GM04504 (cell line): ENCODE measurements around the gene RAB8B.

Source experiments
- DNase-seq: peaks from one replicate; pipeline ENCODE4 v3.0.0-alpha.2; 2012; ENCODE audit warnings: low read depth

RAB8B gene

DNA sequence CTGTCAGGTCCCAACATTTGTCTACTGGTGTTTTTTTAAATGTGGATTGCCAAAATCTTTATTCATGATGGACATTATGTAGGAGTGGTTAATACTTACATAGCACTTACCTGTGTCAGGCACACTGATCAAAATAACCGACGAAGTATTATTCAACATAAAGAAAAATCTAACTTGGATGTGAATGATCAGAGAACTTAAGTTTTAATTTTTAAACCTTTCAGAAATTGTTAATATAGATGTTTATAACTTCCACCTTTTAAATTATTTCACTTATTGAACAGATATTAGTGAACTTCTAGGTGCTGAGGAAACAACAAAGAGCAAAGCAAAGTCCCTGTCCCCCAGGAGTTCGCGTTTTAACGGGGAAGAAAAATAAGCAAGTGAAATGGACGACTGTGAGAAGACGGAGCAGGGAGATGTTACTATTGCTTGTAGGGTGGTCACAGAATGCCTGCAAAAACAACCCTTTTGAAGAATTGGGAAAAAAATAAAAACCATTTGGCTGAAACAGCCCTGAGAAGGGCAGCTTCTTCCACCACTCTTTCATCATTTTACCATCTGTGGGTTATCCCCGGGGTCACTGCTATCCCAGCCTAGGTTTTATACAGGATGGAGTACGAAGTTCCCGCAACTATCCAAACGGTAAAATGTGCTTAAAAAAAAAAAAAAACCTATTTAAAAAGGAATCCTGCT is 87.1 kb downstream of the RAB8B start:
- DNase-seq = no peak

DNA sequence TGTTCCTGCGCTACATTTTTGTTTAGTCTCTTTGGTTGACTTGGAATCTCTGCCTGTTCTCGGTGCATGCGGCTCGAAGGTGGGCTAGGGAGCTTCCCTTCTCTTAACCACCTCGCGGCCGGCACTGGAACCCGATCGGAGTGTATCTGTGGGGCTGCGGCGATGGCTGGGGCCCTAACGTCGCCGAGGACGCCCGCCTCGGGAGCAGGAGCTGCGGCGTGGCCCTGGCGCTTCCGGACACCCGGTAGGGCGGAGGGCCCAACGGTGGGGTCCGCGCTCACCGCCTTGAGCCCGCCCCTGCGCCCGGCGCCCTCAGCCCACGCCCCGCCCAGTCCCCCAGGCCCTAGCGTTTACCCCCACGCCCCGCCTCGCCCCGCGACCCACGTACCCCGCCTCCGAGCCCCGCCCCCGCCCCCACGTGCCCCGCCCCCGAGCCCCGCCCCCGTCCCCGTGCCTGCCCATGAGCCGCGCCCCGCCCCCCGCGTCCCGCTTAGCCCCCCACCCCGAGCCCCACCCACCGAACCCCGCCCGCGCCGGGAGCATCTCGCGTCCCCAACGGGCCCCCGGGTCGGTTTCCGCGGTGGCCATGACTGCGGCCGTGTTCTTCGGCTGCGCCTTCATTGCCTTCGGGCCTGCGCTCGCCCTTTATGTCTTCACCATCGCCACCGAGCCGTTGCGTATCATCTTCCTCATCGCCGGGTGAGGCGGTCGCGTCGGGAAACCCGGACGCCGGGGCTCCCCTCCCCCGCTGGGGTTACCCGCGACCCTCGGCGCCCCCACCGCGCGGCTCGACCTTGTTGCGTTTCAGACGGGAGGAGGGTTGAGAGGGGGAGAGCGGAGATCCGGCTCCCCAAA is 87.9 kb downstream of the RAB8B start, which contains the start of gene APH1B:
Gene APH1B, plus strand, starts transcription at position 568 of the 855 bp plus-strand sequence. Its CDS starts 19 bp downstream, at position 587.
- DNase-seq = peak; percentile 40

DNA sequence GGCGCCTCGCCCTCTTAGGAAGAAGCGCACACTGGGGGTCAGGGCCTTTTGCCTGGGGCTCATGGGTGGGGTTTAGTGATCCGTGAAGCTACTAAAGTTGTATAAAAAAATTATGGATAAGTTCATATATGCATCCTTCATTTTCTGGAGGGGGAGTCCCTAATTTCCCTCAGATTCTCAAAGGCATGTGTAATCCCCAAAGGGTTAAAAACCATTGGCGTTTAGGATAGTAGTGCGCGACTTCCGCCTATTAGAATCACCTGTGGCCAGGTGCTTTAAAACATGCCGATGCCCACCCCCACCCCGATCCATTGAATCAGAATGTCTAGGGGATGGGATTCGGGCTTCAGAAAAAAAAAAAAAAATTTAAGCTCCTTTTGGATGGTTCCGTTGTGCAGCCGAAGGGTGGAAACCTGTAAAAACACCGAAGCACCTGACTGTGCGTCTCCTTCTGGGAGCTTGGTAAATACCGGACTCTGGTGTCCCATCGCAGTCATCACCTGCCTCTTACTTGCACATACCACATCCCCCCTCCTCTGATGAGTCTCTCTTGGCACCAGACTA is 88.6 kb downstream of the RAB8B start:
- DNase-seq = no peak

GRCh38 chr15:63283126-63283525 is 93.7 kb downstream of the RAB8B start:
- no peak for DNase-seq

GRCh38 chr15:63284335-63284734 is 94.9 kb downstream of the RAB8B start:
- DNase-seq = no peak

GRCh38 chr15:63287109-63287508 is 97.7 kb downstream of the RAB8B start:
- no peak for DNase-seq

- no peak for DNase-seq
Observed at GRCh38 chr15:63288342-63288741, 98.9 kb downstream of the RAB8B start.

- peak; percentile 37 for DNase-seq
Observed at GRCh38 chr15:63288778-63289378, 99.5 kb downstream of the RAB8B start.

DNA sequence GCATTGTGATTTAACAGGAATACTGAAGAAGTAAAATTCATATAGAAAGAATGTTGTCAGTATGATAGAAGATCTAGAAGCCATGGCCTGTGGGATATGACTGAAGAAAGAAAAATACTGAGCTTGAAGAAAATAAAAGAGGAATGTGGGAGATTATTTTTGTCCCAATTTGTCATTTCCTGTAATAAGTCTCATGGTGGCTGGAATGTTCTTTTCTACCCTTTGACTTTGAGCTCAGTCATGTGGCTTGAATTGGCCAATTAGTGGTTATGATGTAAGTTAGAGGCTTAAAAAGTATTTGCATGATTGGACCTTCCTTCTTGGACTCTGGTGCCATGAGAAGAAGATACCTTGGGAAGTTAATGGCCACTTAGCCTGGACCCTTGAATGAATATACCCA is 102.1 kb downstream of the RAB8B start:
- DNase-seq = peak; percentile 53

DNA sequence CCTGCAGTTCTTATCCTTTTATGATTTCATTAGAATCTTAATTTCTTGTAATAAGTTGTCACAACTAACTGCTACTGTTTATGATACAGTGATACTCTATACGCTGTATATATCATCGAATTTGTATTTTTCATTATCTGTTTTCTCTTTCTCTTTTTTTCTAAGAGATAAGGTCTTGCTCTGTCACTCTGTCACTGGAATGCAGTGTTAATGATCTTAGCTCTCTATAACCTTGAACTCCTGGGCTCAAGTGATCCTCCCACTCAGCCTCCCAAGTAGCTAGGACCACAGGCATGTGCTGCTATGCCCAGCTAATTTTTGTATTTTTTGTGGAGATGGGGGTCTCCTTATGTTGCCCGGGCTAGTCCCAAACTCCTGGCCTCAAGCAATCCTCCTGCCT is 102.8 kb downstream of the RAB8B start:
- no peak for DNase-seq

DNA sequence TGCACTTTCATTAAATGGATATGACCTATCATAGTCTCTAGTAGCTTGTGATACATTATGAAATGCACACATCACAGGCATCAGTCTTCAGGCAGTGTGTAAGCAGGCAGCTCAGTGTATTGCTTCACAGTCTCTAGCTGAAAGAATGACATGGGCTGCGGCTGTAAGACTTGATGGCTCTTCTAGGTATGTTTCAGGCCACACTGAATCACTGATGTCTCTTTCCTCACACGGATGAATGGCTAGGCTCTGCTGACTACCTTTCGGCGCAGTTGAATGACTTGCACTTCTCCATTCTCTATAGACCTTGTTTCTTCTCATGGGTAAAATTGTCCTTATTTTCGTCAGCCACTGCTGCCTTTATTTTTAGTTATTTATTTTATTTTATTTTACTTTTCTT is 103.4 kb downstream of the RAB8B start:
- no peak for DNase-seq

DNA sequence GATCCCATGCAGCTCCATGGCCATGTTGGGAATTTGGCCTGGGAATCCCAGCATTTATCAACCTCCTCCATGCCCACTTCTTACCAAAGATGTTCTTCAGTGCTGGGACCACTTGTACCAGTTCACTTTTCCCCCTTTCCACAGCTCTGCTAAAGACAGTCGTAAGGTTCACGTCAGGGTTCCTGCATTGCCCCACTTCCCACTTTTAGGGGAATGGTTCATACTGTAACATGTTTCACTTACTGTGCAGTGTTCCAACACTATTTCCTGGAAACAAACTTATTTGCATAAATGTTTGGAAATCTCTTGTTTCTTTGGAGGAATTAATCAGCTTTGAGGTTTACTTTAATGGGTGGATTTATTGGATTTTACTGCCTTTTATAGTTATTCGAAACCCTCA is 105.0 kb downstream of the RAB8B start:
- no peak for DNase-seq

- DNase-seq = no peak
Observed at GRCh38 chr15:63295341-63295740, 105.9 kb downstream of the RAB8B start.

DNA sequence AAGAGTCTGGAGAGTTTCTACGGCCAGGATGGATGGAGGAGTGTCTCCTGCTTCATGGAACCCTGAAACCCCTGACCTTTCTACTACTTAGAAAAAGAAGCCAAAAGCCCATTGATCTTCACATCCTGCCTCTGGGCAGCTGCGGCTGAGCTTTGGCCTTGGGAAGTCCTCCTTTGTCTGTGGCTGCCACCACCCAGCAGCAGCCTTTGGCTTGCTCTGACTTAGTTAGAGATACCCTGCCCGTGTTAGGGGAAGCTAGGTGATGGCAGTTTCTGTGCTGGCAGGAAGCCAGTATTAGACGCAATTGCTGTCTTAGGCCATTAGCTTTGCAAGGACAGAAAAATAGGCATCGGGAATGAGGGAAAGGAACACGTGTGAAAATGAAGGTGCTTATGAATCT is 106.8 kb downstream of the RAB8B start:
- DNase-seq = no peak

GRCh38 chr15:63299943-63300575 is 110.7 kb downstream of the RAB8B start:
- no peak for DNase-seq

GRCh38 chr15:63301088-63301487 is 111.7 kb downstream of the RAB8B start:
- DNase-seq = no peak

DNA sequence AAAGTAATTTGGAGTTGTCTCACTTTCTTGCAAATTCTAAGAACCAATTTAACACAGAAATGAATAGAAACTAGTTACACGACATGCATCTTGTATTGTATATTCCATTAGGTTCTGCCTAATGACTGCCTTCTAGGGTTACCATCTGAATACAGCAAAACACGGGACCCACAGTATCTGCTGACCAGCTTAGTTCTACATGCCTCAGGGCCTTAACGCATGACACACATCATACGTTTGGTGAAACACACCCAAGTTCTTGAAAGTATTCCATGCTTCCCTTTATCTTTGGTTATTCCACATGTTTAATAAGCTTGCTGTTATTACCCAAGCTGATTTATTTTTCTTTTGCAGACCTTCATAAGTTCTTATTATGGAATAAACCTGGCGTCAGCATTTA is 115.9 kb downstream of the RAB8B start:
- no peak for DNase-seq

GRCh38 chr15:63306492-63307073 is 117.2 kb downstream of the RAB8B start:
- no peak for DNase-seq

DNA sequence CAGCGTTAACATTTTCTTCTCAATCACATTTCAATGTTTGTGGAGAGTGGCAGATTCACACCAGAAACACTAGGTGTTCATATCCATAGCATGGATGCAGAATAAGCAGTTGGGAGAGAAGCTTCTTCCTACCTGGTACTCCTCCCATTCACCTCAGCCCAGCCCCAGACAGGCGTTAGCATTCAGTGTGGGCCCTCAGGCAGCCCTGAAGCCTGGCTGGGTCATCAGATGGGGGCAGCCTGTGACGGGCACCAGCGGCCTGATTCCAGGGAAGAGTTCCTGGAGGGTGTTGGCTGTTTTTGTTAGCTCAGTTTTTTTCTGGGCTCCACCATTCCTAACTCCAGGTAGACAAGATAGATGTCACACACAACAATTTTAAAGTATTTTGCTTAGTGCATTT is 119.1 kb downstream of the RAB8B start:
- no peak for DNase-seq

GRCh38 chr15:63308947-63309346 is 119.5 kb downstream of the RAB8B start:
- DNase-seq = no peak

DNA sequence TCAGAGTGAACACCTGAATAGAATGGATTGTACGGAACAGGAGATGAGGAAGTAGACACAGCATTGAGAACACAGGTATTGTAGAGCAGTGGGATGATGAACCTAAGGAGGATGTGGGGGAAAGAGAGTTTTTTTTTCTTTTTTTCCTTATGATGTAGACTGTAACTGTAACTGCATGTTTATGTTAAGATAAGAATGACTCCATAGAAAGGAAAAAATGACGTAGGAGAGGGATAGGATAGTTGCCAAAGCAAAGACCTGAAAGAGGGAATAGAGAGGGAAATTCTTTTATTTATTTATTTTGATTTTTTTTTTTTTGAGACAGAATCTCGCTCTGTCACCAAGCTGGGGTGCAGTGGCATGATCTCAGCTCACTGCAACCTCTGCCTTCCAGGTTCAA is 121.2 kb downstream of the RAB8B start:
- no peak for DNase-seq

DNA sequence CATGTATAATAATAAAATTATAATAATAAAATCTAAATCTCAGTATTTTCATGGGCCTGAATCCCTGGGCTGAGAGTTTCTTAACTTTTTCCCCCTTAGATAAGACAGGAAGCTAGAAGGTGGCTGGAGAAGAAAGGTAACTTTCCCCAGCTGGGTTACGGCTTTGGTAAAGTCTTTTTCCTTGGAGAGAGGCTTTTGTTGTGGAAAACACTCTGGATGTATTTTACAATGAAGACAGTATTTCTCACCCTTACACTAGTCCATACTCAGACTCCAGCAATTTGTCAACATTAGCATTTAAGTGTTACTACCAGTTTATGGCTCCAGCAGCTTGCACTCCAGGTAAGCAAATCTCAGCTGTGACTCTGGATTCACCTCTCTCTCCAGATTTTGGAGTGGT is 122.9 kb downstream of the RAB8B start:
- DNase-seq = no peak
